HepG2 (cell line): ENCODE data around the gene RRAS.

Experiments used
- ELF4 ChIP-seq: sonication (generic); formaldehyde crosslinking; IDR thresholded peaks from 2 replicates; pipeline ENCODE4 v1.5.0; 2020; ENCODE audit warnings: missing genetic modification reagents, mild to moderate bottlenecking, moderate library complexity, borderline replicate concordance
- HDAC2 ChIP-seq: sonication (generic); formaldehyde crosslinking; IDR thresholded peaks from 2 replicates; pipeline ENCODE4 v1.4.0; 2020; ENCODE audit warnings: missing genetic modification reagents
- HNRNPLL ChIP-seq: fragments of 200-400 bp; formaldehyde crosslinking; IDR thresholded peaks from 2 replicates; pipeline ENCODE4 v1.6.1; 2017; ENCODE audit warnings: mild to moderate bottlenecking, low read depth, low read length; ENCODE audit not compliant: poor library complexity, severe bottlenecking
- KDM5B ChIP-seq: sonication (generic); formaldehyde crosslinking; IDR thresholded peaks from 2 replicates; pipeline ENCODE4 v1.4.0; 2020; ENCODE audit warnings: missing genetic modification reagents, mild to moderate bottlenecking, borderline replicate concordance
- NFYB ChIP-seq: sonication (generic); formaldehyde crosslinking; IDR thresholded peaks from 2 replicates; pipeline ENCODE4 v1.4.0; 2020; ENCODE audit warnings: missing genetic modification reagents
- TBL1XR1 ChIP-seq: fragments of 150-350 bp; IDR thresholded peaks from 2 replicates; pipeline ENCODE4 v1.6.1; 2014; ENCODE audit warnings: borderline replicate concordance, low read length; ENCODE audit not compliant: partially characterized antibody
- ZBTB44 ChIP-seq: sonication (generic); formaldehyde crosslinking; IDR thresholded peaks from 2 replicates; pipeline ENCODE4 v1.4.0; 2020; ENCODE audit warnings: missing genetic modification reagents
- ZNF296 ChIP-seq: sonication (generic); formaldehyde crosslinking; conservative IDR thresholded peaks from 2 replicates; pipeline ENCODE4 v1.5.0; 2020; ENCODE audit warnings: mild to moderate bottlenecking, missing genetic modification reagents
- ZNF383 ChIP-seq: sonication (generic); formaldehyde crosslinking; IDR thresholded peaks from 2 replicates; pipeline ENCODE4 v1.4.0; 2020; ENCODE audit warnings: missing genetic modification reagents, mild to moderate bottlenecking, borderline replicate concordance
- ZNF552 ChIP-seq: sonication (generic); formaldehyde crosslinking; IDR thresholded peaks from 2 replicates; pipeline ENCODE4 v1.9.0; 2022; ENCODE audit warnings: missing genetic modification reagents, mild to moderate bottlenecking, borderline replicate concordance

GRCh38 chr19:49651820-49652550, 12.0 kb upstream of the RRAS start:
- TF ChIP-seq TBL1XR1: no peak
- TF ChIP-seq ZNF552 (CRISPR knock-in tag): no peak
- no peak for TF ChIP-seq NFYB (CRISPR knock-in tag)
- no peak for TF ChIP-seq ZNF296
- no peak for TF ChIP-seq KDM5B (CRISPR knock-in tag)
- no peak for TF ChIP-seq ZNF383 (CRISPR knock-in tag)
- no peak for TF ChIP-seq HNRNPLL
- TF ChIP-seq ZBTB44 (CRISPR knock-in tag): no peak
- no peak for TF ChIP-seq ELF4
- TF ChIP-seq HDAC2 (CRISPR knock-in tag): no peak
